Liver (tissue), 3 donors: Measurements from ENCODE around the gene CRISPLD2.

Experiments used
- CTCF ChIP-seq: fragments of 150-350 bp; IDR thresholded peaks from 2 replicates; pipeline ENCODE4 v1.5.1; 2017; ENCODE audit warnings: improper control_type of control experiment, low read depth, low read length; ENCODE audit not compliant: missing input control
- EGR1 ChIP-seq, 2 donors: IDR thresholded peaks; 2 replicates each; pipeline ENCODE4 v1.6.1; 2016 to 2018; ENCODE audit warnings: antibody characterized with exemption in 2 of 2, low read depth in 2 of 2
- HNF4G ChIP-seq: IDR thresholded peaks from 2 replicates; pipeline ENCODE4 v1.6.1; 2016; ENCODE audit warnings: antibody characterized with exemption
- REST ChIP-seq: IDR thresholded peaks from 2 replicates; pipeline ENCODE4 v1.6.1; 2016; ENCODE audit warnings: antibody characterized with exemption, mild to moderate bottlenecking
- TF ChIP-seq, protein P1 (sequence below): IDR thresholded peaks from 2 replicates; pipeline ENCODE4 v1.6.1; 2016; ENCODE audit warnings: antibody characterized with exemption
- donor health status: healthy.
- donor health status: healthy.

DNA sequence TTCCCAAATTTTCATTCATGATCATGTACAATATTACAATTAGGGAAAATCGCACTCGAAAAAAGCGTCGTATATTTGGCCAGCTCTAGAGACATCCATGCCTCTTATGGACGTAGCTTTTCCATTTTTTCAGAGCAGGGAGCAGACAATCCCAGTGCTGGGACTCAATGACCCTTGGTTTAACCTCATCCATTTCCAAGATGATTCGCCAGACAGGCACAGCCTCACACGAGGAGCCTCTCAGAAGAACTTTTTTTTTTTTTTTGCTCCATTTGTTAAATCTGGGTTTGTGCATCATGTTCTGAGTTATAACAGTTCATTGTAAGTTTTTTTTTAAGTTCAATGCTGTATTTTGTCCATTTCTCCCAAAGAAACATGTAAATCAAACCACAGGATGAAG lies 99.5 kb downstream of the CRISPLD2 start:
- TF ChIP-seq EGR1 (IDR thresholded peaks at IDR 0.05; ENCODE audit: low read depth in 2 of 2) (no peak), CTCF (no peak), REST (no peak), HNF4G (no peak)
- TF ChIP-seq, protein P1, sequence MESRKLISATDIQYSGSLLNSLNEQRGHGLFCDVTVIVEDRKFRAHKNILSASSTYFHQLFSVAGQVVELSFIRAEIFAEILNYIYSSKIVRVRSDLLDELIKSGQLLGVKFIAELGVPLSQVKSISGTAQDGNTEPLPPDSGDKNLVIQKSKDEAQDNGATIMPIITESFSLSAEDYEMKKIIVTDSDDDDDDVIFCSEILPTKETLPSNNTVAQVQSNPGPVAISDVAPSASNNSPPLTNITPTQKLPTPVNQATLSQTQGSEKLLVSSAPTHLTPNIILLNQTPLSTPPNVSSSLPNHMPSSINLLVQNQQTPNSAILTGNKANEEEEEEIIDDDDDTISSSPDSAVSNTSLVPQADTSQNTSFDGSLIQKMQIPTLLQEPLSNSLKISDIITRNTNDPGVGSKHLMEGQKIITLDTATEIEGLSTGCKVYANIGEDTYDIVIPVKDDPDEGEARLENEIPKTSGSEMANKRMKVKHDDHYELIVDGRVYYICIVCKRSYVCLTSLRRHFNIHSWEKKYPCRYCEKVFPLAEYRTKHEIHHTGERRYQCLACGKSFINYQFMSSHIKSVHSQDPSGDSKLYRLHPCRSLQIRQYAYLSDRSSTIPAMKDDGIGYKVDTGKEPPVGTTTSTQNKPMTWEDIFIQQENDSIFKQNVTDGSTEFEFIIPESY = no peak
